BJ (cell line): Measurements from ENCODE around the gene TH. TPM values are rescaled to one million over a fixed set of nuclear protein-coding genes. Genes with fewer than 3 reads are reported as not detected.

Experiments
- CTCF ChIA-PET: fragments of 350-600 bp; formaldehyde crosslinking; extraction: SDS; loops from one replicate; lab custom pipeline; 2021; ENCODE audit warnings: antibody characterized with exemption, inconsistent platforms; lab: Yijun Ruan, JAX
- POLR2A ChIA-PET: fragments of 300-600 bp; sonication (Branson Sonifier 250); formaldehyde crosslinking; extraction: SDS; loops from one replicate; lab custom pipeline; 2021; ENCODE audit warnings: antibody characterized with exemption; lab: Charles Lee
- DNase-seq: peaks from one replicate; pipeline ENCODE4 v3.0.0-alpha.2; 2011; ENCODE audit warnings: low read depth
- H3K27me3 ChIP-seq: 2 replicates; pipeline ENCODE4 v1.6.0; 2011; ENCODE audit warnings: low read length; ENCODE audit not compliant: control insufficient read depth, insufficient read depth
- H3K36me3 ChIP-seq: 2 replicates; pipeline ENCODE4 v1.5.1; 2011; ENCODE audit warnings: low read length; ENCODE audit not compliant: control insufficient read depth, insufficient read depth
- H3K4me3 ChIP-seq: 2 replicates; pipeline ENCODE4 v1.5.1; 2011; ENCODE audit warnings: low read depth, mild to moderate bottlenecking, control low read depth, low read length
- CTCF ChIP-seq: IDR thresholded peaks from 2 replicates; pipeline ENCODE4 v1.5.1; 2011; ENCODE audit warnings: low read depth, mild to moderate bottlenecking, control low read depth, inconsistent platforms, low read length, moderate library complexity; ENCODE audit not compliant: insufficient read depth
- polyA plus RNA-seq: library from polyadenylated mRNA; depleted of rRNA; stranded (reverse); fragments of >200 nt; gene quantifications from 2 replicates; pipeline ENCODE4 v1.2.3, GENCODE V29; 2011

TH gene
- polyA plus RNA-seq, 1 experiment: not detected

DNA sequence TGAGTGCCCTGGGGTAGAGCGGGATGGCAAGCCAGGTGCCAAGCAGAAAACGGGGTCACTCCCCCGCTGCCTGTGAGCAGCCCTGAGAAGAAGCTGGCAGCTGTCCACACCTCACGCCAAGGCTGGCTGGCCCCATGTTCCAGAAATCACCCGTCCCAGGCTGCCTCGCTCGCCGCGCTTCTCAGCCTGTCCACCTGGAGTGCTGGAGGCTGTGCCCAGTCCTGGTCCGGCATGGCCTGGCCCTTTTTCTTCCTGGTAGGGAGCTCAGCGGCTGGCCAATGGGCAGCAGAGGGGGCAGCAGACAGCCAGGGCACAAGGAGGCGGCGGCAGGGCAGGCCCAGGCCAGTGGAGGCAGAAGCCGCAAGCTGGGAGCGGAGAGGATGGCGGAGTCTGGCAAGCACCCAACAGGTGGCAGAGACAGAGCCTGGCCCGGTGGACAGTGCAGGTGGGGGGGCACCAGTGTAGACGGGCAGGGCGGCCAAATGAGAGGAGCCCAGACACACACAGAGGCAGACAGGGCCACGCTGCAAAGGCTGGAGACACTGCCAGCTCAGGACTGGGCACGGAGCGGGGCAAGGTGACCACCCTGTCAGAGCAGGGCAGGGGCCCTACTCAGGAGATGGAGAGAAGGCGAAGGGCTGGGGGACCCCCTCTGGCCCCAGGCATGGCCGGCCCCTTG, 37.2 kb upstream of the TH start:
- Histone ChIP-seq H3K27me3 (peaks cover 4% of the 10 kb centered on the region; the same call in 1 of the 2 replicates), H3K36me3 (no peaks in the 10 kb centered on the region), H3K4me3 (no peak overlapping the region)
- ChIA-PET CTCF (interaction anchor here (1.7 kb wide), 1 partner anchor 211 kb away, joined by 10 read pairs; no protein-coding TSS in a partner anchor), POLR2A (no interaction called here)
- TF ChIP-seq CTCF: no peak
- DNase-seq: no peak

DNA sequence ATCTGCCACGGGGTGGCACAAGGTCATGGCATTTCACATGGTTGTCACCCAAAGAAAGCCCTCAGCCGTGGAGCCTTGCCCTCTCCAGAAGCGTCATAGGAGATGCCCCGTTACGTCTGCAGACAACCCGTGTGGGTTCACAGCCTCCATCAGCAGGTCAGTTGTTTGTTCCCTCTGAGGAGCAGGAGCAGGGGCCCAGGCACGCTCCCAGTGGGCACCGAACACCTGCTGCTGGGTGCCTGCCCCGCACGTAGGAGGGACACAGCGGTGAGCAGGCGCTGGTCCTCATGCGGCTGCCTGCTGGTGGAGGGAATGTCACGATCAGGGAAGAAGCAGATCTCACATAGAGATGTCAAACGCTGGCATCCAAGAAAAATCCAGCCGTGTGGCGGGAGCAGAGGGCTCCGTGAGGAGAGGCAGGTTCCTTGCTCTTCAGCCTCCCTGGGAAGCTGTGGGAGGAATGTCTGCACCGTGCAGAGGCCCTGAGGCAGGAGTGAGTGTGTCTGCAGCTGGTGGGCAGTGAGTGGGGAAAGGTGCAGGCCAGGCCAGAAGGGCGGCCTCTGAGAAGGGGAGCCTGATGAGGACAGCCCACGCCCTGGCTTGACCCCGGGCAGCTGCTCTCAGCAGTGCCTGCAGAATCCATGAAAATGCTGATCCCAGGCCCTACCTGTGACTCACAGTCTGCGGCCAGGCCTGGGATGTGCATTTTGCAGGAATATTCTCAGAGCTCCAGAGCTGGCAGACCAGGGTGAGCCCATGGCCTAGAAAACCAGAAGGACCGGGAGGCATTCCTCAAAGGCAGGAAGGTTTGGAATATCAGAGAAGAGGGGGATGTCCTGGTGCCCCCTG, 36.4 kb upstream of the TH start:
- ChIA-PET CTCF (interaction anchor here (0.9 to 1.7 kb wide), 2 partner anchors 13 to 212 kb away, joined by 3 to 10 read pairs; no protein-coding TSS in a partner anchor), POLR2A (interaction anchor here (0.6 kb wide), 1 partner anchor 74 kb away, joined by 3 read pairs; no protein-coding TSS in a partner anchor)
- no peak for TF ChIP-seq CTCF
- no peaks in the 10 kb centered on the region for H3K36me3 ChIP-seq
- H3K27me3 ChIP-seq: peaks cover 3% of the 10 kb centered on the region; the same call in 1 of the 2 replicates
- no peak overlapping the region for H3K4me3 ChIP-seq
- no peak for DNase-seq

DNA sequence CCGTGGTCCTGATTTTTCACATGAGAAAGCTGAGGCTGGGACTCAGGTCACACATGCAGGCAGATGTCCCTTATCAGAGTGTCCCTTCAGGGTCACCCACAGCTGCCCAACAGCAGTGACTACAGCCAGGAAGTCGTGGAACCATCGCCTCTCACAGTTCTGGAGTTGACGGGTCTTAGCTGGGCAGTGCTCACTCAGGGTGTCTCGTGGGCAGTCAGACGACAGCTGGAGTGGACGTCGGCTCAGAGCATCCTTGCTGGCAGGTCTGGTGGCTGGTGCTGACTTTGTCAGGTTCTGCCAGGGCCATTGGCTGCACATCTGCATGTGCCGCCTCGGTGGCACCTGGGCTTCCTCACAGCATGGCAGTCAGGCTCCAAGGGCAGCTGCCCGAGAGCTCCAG, 35.6 kb upstream of the TH start:
- CTCF ChIA-PET: interaction anchor here (0.9 kb wide), 1 partner anchor 12 kb away, joined by 3 read pairs; no protein-coding TSS in a partner anchor
- Histone ChIP-seq H3K27me3 (no peaks in the 10 kb centered on the region), H3K4me3 (no peak overlapping the region), H3K36me3 (no peaks in the 10 kb centered on the region)
- POLR2A ChIA-PET: no interaction called here
- DNase-seq: no peak
- TF ChIP-seq CTCF: no peak

DNA sequence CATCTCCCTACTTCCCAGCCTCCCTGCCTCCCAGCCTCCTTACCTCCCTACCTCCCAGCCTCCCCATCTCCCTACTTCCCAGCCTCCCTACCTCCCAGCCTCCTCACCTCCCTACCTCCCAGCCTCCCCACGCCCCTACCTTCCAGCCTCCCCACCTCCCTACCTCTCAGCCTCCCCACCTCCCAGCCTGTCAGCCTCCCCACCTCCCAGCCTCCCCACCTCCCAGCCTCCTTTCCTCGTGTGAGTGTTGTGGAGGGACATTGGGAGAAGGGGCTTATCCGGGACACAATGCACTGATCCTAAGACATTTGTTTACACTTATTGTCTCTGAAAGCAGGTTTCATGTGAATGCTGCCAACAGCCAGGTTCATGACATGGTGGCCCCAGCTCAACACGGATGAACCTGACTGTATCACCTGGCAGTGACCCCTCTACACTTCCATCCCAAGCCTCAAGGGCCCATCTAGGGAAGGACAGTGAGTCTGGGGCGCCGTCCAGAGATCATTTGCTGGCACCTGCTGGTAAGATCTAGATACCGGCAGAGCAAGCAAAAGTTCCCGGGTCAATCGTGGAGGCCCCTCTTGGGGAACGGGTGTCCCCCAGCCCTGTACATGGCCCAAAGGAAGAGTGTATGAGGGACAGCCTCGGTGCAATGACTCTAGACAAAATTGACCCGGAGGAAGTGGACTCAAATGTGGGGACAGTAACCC, 34.5 kb upstream of the TH start:
- no peaks in the 10 kb centered on the region for H3K27me3 ChIP-seq
- H3K4me3 ChIP-seq: no peak overlapping the region
- no peaks in the 10 kb centered on the region for H3K36me3 ChIP-seq
- POLR2A ChIA-PET: no interaction called here
- TF ChIP-seq CTCF: no peak
- CTCF ChIA-PET: no interaction called here
- no peak for DNase-seq
